SK-N-SH (cell line): ENCODE data around the gene OR2T2. TPM values are rescaled to one million over a fixed set of nuclear protein-coding genes. Genes with fewer than 3 reads are reported as not detected.
"Not testable (repeated sequence)": the region's sequence is repeated elsewhere in the genome, so short reads cannot be mapped to it uniquely, and the experiment has no call there.

Experiments used
- CTCF ChIA-PET: fragments of 300-600, 350-600 bp; formaldehyde crosslinking; extraction: SDS; loops from one replicate; lab custom pipeline; 2021; lab: Yijun Ruan, JAX
- POLR2A ChIA-PET: fragments of 350-600 bp; sonication (Branson Sonifier 250); formaldehyde crosslinking; extraction: SDS; loops from one replicate; lab custom pipeline; 2020; ENCODE audit warnings: antibody characterized with exemption, inconsistent platforms; lab: Yijun Ruan, JAX
- DNase-seq: peaks from one replicate; pipeline ENCODE4 v3.0.0; 2012
- H2AFZ ChIP-seq: fragments of 200-600 bp; sonication (generic); 2 replicates; pipeline ENCODE4 v1.8.1; 2016; ENCODE audit warnings: antibody characterized with exemption, mild to moderate bottlenecking, low read depth
- H3F3A ChIP-seq: fragments of 200-600 bp; sonication (generic); replicated peaks from 2 replicates; pipeline ENCODE3; 2016; ENCODE audit warnings: antibody characterized with exemption, mild to moderate bottlenecking; ENCODE audit not compliant: insufficient read depth
- H3K27ac ChIP-seq, 2 experiments: fragments of 200-500 bp in 1 of 2; fragments of 200-600 bp in 1 of 2; sonication (Bioruptor generic) in 1 of 2; sonication (generic), shearing (Covaris generic) in 1 of 2; 2 replicates each; pipeline versions ENCODE4 v1.5.1 to v1.6.1; 2014 to 2016; ENCODE audit warnings: low read depth in 2 of 2, inconsistent platforms in 1 of 2, low read length in 1 of 2, mild to moderate bottlenecking in 1 of 2, mixed read lengths in 1 of 2
- H3K27me3 ChIP-seq: fragments of 200-600 bp; sonication (generic), shearing (Covaris generic); 2 replicates; pipeline ENCODE4 v1.6.1; 2016; ENCODE audit warnings: mixed run types; ENCODE audit not compliant: insufficient read depth
- H3K36me3 ChIP-seq, 2 experiments: fragments of 200-500 bp in 1 of 2; fragments of 200-600 bp in 1 of 2; sonication (Bioruptor generic) in 1 of 2; sonication (generic) in 1 of 2; replicated peaks in 1 of 2; 2 replicates each; pipeline versions ENCODE3 to v1.5.1; 2014 to 2016; ENCODE audit warnings: low read length in 1 of 2, mild to moderate bottlenecking in 1 of 2; ENCODE audit not compliant: insufficient read depth in 2 of 2, control insufficient read depth in 1 of 2
- H3K4me1 ChIP-seq, 2 experiments: fragments of 200-500 bp in 1 of 2; fragments of 200-600 bp in 1 of 2; sonication (Bioruptor generic) in 1 of 2; sonication (generic), shearing (Covaris generic) in 1 of 2; 2 replicates each; pipeline versions ENCODE4 v1.5.1 to v1.6.1; 2014 to 2016; ENCODE audit warnings: low read depth in 1 of 2, low read length in 1 of 2, mixed run types in 1 of 2; ENCODE audit not compliant: insufficient read depth in 2 of 2, control insufficient read depth in 1 of 2
- H3K4me2 ChIP-seq: fragments of 200-600 bp; sonication (generic), shearing (Covaris generic); 2 replicates; pipeline ENCODE4 v1.6.1; 2017; ENCODE audit warnings: mixed run types
- H3K4me3 ChIP-seq, 2 experiments: fragments of 200-500 bp in 1 of 2; fragments of 200-600 bp in 1 of 2; sonication (Bioruptor generic) in 1 of 2; sonication (generic), shearing (Covaris generic) in 1 of 2; 2 replicates each; pipeline versions ENCODE4 v1.5.1 to v1.8.1; 2014 to 2016; ENCODE audit warnings: low read depth in 2 of 2, inconsistent platforms in 1 of 2, low read length in 1 of 2, mild to moderate bottlenecking in 1 of 2, mixed read lengths in 1 of 2, moderate library complexity in 1 of 2
- H3K79me2 ChIP-seq: fragments of 200-600 bp; sonication (generic); 2 replicates; pipeline ENCODE4 v1.8.1; 2017; ENCODE audit warnings: mild to moderate bottlenecking; ENCODE audit not compliant: insufficient read depth
- H3K9ac ChIP-seq: fragments of 200-600 bp; sonication (generic); 2 replicates; pipeline ENCODE4 v1.6.1; 2017; ENCODE audit warnings: mixed run types
- H3K9me2 ChIP-seq: fragments of 200-600 bp; sonication (generic); 2 replicates; pipeline ENCODE4 v1.6.1; 2017; ENCODE audit warnings: mixed run types
- H3K9me3 ChIP-seq: fragments of 200-600 bp; sonication (generic); 2 replicates; pipeline ENCODE4 v1.6.1; 2017; ENCODE audit warnings: mixed run types, mild to moderate bottlenecking, moderate library complexity
- H4K20me1 ChIP-seq: fragments of 200-600 bp; sonication (generic); 2 replicates; pipeline ENCODE4 v1.6.1; 2017; ENCODE audit warnings: mild to moderate bottlenecking, mixed run types; ENCODE audit not compliant: insufficient read depth
- EP300 ChIP-seq, 2 experiments: IDR thresholded peaks; 2 replicates each; pipeline versions ENCODE4 v1.4.0 to v1.6.1; 2012; ENCODE audit warnings: borderline replicate concordance in 1 of 2, low read depth in 1 of 2, low read length in 1 of 2
- JUND ChIP-seq: IDR thresholded peaks from 2 replicates; pipeline ENCODE4 v1.4.0; 2012
- MXI1 ChIP-seq: IDR thresholded peaks from 2 replicates; pipeline ENCODE4 v1.6.1; 2012; ENCODE audit warnings: mild to moderate bottlenecking, low read depth, low read length, improper control_type of control experiment
- WGBS: methylation state at CpG from one replicate; pipeline ENCODE4 v1.1.6; 2017; ENCODE audit warnings: low lambda C conversion rate; 5-methylcytosine and 5-hydroxymethylcytosine counted together
- polyA plus RNA-seq, 3 experiments: library from polyadenylated mRNA; depleted of rRNA; stranded (reverse); fragments of >200 nt; gene quantifications; 2 replicates each; pipeline ENCODE4 v1.2.3, GENCODE V29; 2012
- TF ChIP-seq, protein P1 (sequence below): IDR thresholded peaks from 2 replicates; pipeline ENCODE4 v1.4.0; 2012; ENCODE audit warnings: low read depth

OR2T2 gene
- polyA plus RNA-seq, 1 of the 3 experiments (the other 2 are of a cell fraction), result not detected

DNA sequence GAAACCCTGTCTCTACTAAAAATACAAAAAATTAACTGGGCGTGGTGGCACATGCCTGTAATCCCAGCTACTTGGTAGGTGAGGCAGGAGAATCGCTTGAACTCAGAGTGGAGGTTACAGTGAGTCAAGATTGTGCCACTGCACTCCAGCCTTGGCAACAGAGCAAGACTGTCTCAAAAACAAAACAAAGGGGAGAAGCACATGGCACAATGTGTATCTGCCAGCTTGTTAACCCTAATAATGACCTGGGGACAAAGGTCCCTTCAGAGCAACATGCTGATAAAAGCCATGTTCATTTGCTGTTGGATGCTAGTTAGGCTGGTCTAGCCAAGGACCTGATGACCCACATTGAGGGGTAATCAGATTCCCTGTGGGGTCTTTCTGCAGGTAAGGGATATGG lies 11.2 kb downstream of the OR2T2 start:
- H4K20me1 ChIP-seq, H3K36me3 ChIP-seq, DNase-seq, H3K9ac ChIP-seq, H3F3A ChIP-seq, H3K4me1 ChIP-seq, H3K9me3 ChIP-seq, H3K79me2 ChIP-seq, H3K27ac ChIP-seq, H3K4me2 ChIP-seq, H3K27me3 ChIP-seq, CTCF ChIA-PET, H3K4me3 ChIP-seq, H2AFZ ChIP-seq, H3K9me2 ChIP-seq, POLR2A ChIA-PET: not testable (repeated sequence)
- WGBS, result no CpG with 5 or more reads among the region's 2 CpGs

DNA sequence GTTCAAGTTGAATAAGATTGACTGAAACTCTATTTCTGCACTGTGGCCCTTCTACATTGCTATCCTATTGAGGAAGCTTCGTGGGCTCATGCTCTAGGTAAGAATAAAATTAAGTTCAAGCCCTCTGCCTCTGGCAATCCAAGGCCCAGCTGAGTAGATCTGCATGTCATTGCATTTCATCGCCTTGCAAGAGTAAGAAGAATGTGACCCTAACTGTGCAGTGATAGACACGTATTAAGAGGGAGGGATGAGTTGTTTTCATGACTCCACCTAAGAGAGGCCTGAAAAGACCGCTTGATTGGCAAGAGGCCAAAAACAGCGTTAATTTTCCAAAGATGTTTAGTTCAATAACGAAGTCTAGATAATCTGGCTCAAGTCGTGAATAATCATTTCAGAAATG lies 13.7 kb downstream of the OR2T2 start:
- H3K4me1 ChIP-seq, H3K4me3 ChIP-seq, CTCF ChIA-PET, H3K27ac ChIP-seq, H4K20me1 ChIP-seq, H3K79me2 ChIP-seq, DNase-seq, POLR2A ChIA-PET, H3F3A ChIP-seq, H3K36me3 ChIP-seq, H3K27me3 ChIP-seq, H2AFZ ChIP-seq, H3K9me3 ChIP-seq, H3K9ac ChIP-seq, H3K9me2 ChIP-seq, H3K4me2 ChIP-seq: not testable (repeated sequence)
- whole genome bisulfite sequencing, result 0% methylated on average over 7 of the region's 7 CpGs

DNA sequence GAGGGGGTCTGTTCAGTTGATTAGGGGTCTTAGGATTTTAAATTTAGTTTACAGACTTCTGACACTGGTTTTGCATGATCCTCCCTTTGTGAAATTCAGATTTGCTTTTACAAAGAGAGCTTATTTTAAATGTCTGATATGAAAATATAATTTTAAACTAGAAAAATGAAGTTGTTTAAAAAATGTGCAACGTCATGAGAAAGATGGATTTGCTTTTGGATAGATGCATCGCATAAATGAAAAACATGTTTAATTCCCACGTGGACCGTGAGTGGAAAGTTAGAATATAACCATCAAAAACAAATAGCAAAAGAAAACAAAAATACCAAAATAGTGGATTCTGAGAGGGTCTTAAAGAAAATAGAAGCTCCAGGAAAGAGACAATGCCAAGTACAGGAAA lies 25.7 kb downstream of the OR2T2 start:
- TF ChIP-seq, protein P1, sequence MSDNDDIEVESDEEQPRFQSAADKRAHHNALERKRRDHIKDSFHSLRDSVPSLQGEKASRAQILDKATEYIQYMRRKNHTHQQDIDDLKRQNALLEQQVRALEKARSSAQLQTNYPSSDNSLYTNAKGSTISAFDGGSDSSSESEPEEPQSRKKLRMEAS, result no peak
- TF ChIP-seq JUND, result no peak
- TF ChIP-seq MXI1, result no peak
- TF ChIP-seq EP300 (IDR thresholded peaks at IDR 0.05; ENCODE audit: borderline replicate concordance in 1 of 2, low read depth in 1 of 2, low read length in 1 of 2), result no peak
- TF ChIP-seq, all 33 proteins: peak for 0

DNA sequence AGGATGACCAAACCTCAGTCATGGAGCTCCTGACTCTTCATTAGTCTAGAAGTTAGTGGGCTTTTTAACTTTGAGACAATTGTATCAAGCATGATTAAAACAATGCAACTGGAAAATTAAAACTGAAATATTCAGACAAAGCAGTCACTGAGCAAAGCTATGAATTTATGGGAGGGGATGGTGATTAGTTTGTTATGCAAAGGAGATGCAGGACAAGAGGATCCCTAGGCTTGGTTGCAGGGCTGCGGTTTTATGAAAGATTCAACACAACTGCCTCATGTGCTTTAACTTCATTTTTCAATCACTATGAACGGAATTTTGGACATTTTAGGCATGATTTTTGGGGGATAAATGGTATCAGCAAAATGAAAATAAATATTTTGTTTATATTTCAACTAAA lies 26.7 kb downstream of the OR2T2 start:
- H3K4me3 ChIP-seq, POLR2A ChIA-PET, H3F3A ChIP-seq, H3K4me1 ChIP-seq, H3K4me2 ChIP-seq, H3K9ac ChIP-seq, H3K27me3 ChIP-seq, H3K9me2 ChIP-seq, CTCF ChIA-PET, H3K79me2 ChIP-seq, H3K9me3 ChIP-seq, DNase-seq, H3K36me3 ChIP-seq, H2AFZ ChIP-seq, H3K27ac ChIP-seq, H4K20me1 ChIP-seq: not testable (repeated sequence)
- 2% methylated on average over 2 of the region's 2 CpGs for WGBS

More for the DNA sequence above, 25.7 kb downstream of the OR2T2 start:
- H2AFZ ChIP-seq, result no peak overlapping the region
- H3K9ac ChIP-seq, result no peak overlapping the region
- CTCF ChIA-PET, result no interaction called here
- no peak overlapping the region for H3K27ac ChIP-seq
- H3K9me3 ChIP-seq, result no peaks in the 10 kb centered on the region
- H3K4me1 ChIP-seq, result no peaks in the 10 kb centered on the region
- WGBS, result 16% methylated on average over 4 of the region's 4 CpGs
- no peak for DNase-seq
- H3K79me2 ChIP-seq, result no peaks in the 10 kb centered on the region
- no peaks in the 10 kb centered on the region for H4K20me1 ChIP-seq
- H3K36me3 ChIP-seq, result no peaks in the 10 kb centered on the region
- POLR2A ChIA-PET, result no interaction called here
- H3F3A ChIP-seq, result no peaks in the 10 kb centered on the region
- H3K4me3 ChIP-seq, result no peak overlapping the region
- no peaks in the 10 kb centered on the region for H3K27me3 ChIP-seq
- no peak overlapping the region for H3K4me2 ChIP-seq
- no peaks in the 10 kb centered on the region for H3K9me2 ChIP-seq

DNA sequence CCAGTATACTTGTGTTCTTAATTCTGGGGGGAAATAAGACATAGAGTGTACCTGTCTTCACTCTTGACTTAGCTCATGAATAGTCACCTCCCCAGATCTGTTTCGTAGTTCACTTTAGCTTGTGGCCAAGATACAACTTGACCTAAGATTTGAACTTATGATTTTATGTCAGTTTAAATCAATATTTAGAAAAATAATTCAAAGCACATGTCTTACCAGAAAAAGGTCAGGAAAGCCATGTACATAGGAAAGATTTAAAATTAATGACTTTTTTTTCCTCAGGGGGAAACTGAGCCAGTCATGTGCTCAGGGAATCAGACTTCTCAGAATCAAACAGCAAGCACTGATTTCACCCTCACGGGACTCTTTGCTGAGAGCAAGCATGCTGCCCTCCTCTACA lies 27.6 kb downstream of the OR2T2 start, which contains the start of gene OR2T3:
Gene OR2T3 (plus strand): TSS at position 301 of the 400 bp plus-strand sequence. CDS start 0 bp downstream, at position 301.
- H3K9me3 ChIP-seq, H3F3A ChIP-seq: not testable (repeated sequence)
- 3% methylated on average over 1 of the region's 2 CpGs for WGBS

DNA sequence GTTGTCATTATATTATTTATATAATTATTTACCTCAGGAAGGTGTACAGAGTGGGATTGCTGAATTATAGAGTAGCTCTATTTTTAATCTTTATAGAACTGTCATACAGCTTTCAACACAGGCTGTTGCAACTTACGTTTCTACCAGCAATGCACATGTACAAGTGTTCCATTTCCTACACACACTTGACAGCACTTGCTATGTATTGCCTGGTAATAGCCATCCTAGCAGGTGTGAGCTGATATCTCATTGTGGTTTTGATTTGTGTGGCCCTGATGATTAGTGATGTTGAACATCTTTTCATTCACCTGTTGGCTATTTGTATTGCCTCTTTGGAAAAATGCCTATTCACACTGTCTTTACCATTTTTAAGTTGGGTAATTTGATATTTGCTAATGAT lies 30.2 kb downstream of the OR2T2 start:
- POLR2A ChIA-PET, CTCF ChIA-PET, DNase-seq, H3K79me2 ChIP-seq, H3K9me3 ChIP-seq, H3K9ac ChIP-seq, H3K4me1 ChIP-seq, H3F3A ChIP-seq, H3K27ac ChIP-seq, H4K20me1 ChIP-seq, H2AFZ ChIP-seq, H3K4me2 ChIP-seq, H3K4me3 ChIP-seq, H3K36me3 ChIP-seq, H3K9me2 ChIP-seq, H3K27me3 ChIP-seq: not testable (repeated sequence)
- no CpG with 5 or more reads among the region's 1 CpG for WGBS

More for the DNA sequence above, 27.6 kb downstream of the OR2T2 start, which contains the start of gene OR2T3:
- H3K36me3 ChIP-seq, H3K9me2 ChIP-seq, H3K27me3 ChIP-seq, H3K4me3 ChIP-seq, DNase-seq, H3K4me2 ChIP-seq, H3K27ac ChIP-seq, H2AFZ ChIP-seq, CTCF ChIA-PET, POLR2A ChIA-PET, H3K4me1 ChIP-seq, H4K20me1 ChIP-seq, H3K79me2 ChIP-seq, H3K9ac ChIP-seq: not testable (repeated sequence)
